GM04504 (cell line): ENCODE measurements around the gene ANKEF1.
"Not testable (repeated sequence)": the region's sequence is repeated elsewhere in the genome, so short reads cannot be mapped to it uniquely, and the experiment has no call there.

ENCODE experiments used
- DNase-seq: peaks from one replicate; pipeline ENCODE4 v3.0.0-alpha.2; 2012; ENCODE audit warnings: low read depth

ANKEF1 gene

GRCh38 chr20:10034717-10035571 lies at the start of gene ANKEF1:
Gene ANKEF1 (plus strand): TSS chr20:10034987. CDS start chr20:10038302, 3,315 bp downstream.
- peak; percentile 11 for DNase-seq

GRCh38 chr20:9985281-9985680 lies 49.5 kb upstream of the ANKEF1 start:
- no peak for DNase-seq

GRCh38 chr20:9985773-9986172 lies 49.0 kb upstream of the ANKEF1 start:
- no peak for DNase-seq

- DNase-seq: peak; percentile 23
These were observed 45.6 kb upstream of the ANKEF1 start for GRCh38 chr20:9989066-9989724.

GRCh38 chr20:9993137-9993536 lies 41.6 kb upstream of the ANKEF1 start:
- DNase-seq: no peak

GRCh38 chr20:9994676-9995075 lies 40.1 kb upstream of the ANKEF1 start:
- no peak for DNase-seq

GRCh38 chr20:9995510-9996272 lies 39.1 kb upstream of the ANKEF1 start:
- no peak for DNase-seq

- no peak for DNase-seq
These were observed 37.8 kb upstream of the ANKEF1 start for GRCh38 chr20:9996944-9997343.

- no peak for DNase-seq
These were observed 35.1 kb upstream of the ANKEF1 start for GRCh38 chr20:9999645-10000044.

GRCh38 chr20:10002866-10003265 lies 31.9 kb upstream of the ANKEF1 start:
- no peak for DNase-seq

GRCh38 chr20:10004900-10005299 lies 29.9 kb upstream of the ANKEF1 start:
- no peak for DNase-seq

GRCh38 chr20:10005885-10006284 lies 28.9 kb upstream of the ANKEF1 start:
- DNase-seq: no peak

GRCh38 chr20:10006447-10007090 lies 28.2 kb upstream of the ANKEF1 start:
- DNase-seq: peak; percentile 15

GRCh38 chr20:10007158-10007557 lies 27.6 kb upstream of the ANKEF1 start:
- DNase-seq: no peak

- DNase-seq: no peak
These were observed 27.0 kb upstream of the ANKEF1 start for GRCh38 chr20:10007747-10008146.

- DNase-seq: no peak
These were observed 22.3 kb upstream of the ANKEF1 start for GRCh38 chr20:10012464-10012863.

- DNase-seq: no peak
These were observed 20.4 kb upstream of the ANKEF1 start for GRCh38 chr20:10014431-10014830.

- DNase-seq: no peak
These were observed 13.8 kb upstream of the ANKEF1 start for GRCh38 chr20:10020937-10021336.

- no peak for DNase-seq
These were observed 12.2 kb upstream of the ANKEF1 start for GRCh38 chr20:10022625-10023024.

- no peak for DNase-seq
These were observed 10.9 kb upstream of the ANKEF1 start for GRCh38 chr20:10023911-10024310.

- not testable (repeated sequence) for DNase-seq
These were observed 3.2 kb upstream of the ANKEF1 start for GRCh38 chr20:10031451-10032215.
